A549 (cell line): Measurements from ENCODE around the gene TMBIM1.

Source experiments
- CBX8 ChIP-seq: fragments of 200-600 bp; sonication (generic); IDR thresholded peaks from 2 replicates; pipeline ENCODE4 v1.6.1; 2016
- GATA3 ChIP-seq: IDR thresholded peaks from 2 replicates; pipeline ENCODE4 v1.6.1; 2012; ENCODE audit warnings: borderline replicate concordance
- TF ChIP-seq, protein P1 (sequence below): fragments of 200-600 bp; sonication (generic); IDR thresholded peaks from 2 replicates; pipeline ENCODE4 v1.6.1; 2016; ENCODE audit warnings: antibody characterized with exemption, mild to moderate bottlenecking, moderate library complexity

DNA sequence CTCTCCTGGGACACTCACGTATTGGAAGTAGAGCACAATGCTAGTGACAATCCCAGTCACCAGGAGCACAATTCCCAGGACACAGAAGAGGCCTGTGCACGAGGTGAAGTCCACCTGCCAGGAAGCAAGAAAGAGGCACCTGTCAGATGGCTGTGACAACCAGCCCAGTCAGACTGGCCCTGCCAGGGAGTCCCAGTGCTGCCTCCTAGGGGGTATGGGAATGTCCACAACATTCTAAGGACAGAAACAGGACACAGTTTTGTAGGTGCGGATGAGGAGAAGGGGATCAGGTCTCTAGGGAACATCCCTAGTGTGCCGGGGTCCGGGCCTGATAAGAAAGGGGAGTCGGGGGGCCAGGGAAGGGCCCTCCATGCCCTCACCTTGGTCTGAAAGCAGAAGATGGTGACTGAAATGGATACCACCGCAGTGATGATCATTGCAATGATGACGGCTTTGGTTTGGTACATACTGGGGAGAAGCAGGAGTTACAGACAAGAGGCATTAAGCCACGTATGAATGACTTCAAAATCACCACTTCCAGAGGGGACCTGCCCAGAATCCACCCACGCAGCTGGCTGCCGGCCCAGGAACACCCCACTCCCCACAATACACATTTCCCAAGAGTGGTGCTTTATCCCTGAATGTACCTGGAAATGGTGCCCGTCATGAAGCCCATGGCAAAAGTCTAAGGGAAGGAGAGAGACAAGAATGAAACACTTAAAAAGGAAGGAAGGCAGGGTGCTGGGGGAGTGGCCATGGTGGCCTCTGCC, 15.1 kb downstream of the TMBIM1 start:
- TF ChIP-seq, protein P1, sequence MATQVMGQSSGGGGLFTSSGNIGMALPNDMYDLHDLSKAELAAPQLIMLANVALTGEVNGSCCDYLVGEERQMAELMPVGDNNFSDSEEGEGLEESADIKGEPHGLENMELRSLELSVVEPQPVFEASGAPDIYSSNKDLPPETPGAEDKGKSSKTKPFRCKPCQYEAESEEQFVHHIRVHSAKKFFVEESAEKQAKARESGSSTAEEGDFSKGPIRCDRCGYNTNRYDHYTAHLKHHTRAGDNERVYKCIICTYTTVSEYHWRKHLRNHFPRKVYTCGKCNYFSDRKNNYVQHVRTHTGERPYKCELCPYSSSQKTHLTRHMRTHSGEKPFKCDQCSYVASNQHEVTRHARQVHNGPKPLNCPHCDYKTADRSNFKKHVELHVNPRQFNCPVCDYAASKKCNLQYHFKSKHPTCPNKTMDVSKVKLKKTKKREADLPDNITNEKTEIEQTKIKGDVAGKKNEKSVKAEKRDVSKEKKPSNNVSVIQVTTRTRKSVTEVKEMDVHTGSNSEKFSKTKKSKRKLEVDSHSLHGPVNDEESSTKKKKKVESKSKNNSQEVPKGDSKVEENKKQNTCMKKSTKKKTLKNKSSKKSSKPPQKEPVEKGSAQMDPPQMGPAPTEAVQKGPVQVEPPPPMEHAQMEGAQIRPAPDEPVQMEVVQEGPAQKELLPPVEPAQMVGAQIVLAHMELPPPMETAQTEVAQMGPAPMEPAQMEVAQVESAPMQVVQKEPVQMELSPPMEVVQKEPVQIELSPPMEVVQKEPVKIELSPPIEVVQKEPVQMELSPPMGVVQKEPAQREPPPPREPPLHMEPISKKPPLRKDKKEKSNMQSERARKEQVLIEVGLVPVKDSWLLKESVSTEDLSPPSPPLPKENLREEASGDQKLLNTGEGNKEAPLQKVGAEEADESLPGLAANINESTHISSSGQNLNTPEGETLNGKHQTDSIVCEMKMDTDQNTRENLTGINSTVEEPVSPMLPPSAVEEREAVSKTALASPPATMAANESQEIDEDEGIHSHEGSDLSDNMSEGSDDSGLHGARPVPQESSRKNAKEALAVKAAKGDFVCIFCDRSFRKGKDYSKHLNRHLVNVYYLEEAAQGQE = no peak
- TF ChIP-seq CBX8 = no peak
- TF ChIP-seq GATA3 = no peak
